Breast epithelium (tissue), 3 donors: ENCODE measurements around the gene KRTAP5-1.

Experiments
- CTCF ChIP-seq, 3 donors: fragments of 450-650 bp; IDR thresholded peaks; one replicate each; pipeline ENCODE4 v1.5.1; 2016 to 2017; ENCODE audit warnings: antibody characterized with exemption in 3 of 3, mild to moderate bottlenecking in 3 of 3, moderate library complexity in 3 of 3
- POLR2A ChIP-seq: fragments of 450-650 bp; IDR thresholded peaks from one replicate; pipeline ENCODE4 v1.6.1; 2016; ENCODE audit warnings: antibody characterized with exemption, mild to moderate bottlenecking, moderate library complexity
- POLR2AphosphoS5 ChIP-seq, 3 donors: sonication (generic); formaldehyde crosslinking; IDR thresholded peaks; one replicate each; pipeline ENCODE4 v1.6.1; 2017; ENCODE audit warnings: antibody characterized with exemption in 3 of 3

- no peak for TF ChIP-seq CTCF (IDR thresholded peaks at IDR 0.05)
- TF ChIP-seq POLR2AphosphoS5 (IDR thresholded peaks at IDR 0.05) = no peak
- TF ChIP-seq POLR2A = no peak
Observed at GRCh38 chr11:1633864-1634263, 48.8 kb upstream of the KRTAP5-1 start.
